ENCODE measurements around the gene INKA2. TPM values are rescaled to one million over a fixed set of nuclear protein-coding genes. Genes with fewer than 3 reads are reported as not detected.

Gene INKA2
- total RNA-seq, 4 donors from 2014 or later = 2.1 to 21.3 (median 6.6) TPM

DNA sequence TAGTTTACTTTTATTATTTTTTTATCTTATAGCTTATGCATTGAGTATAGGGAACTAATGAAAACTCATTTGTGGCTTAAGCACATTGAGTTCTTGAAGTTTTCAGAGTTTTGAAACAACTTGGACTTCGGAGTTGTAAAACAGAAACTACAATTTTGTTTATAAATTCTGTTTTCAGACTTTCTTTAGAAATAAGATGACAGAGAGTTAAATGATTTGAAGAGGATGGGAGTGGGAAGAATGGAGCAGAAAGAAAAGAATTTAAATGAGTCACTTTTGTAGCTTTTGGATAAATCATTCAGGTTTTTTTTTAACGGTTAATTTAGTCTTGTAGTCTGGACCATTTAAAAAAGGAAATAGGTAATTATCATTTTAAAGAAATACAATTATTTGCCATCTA, 32.3 kb downstream of the INKA2 start:
- DNase-seq (ENCODE audit: low spot score) (no peak), ATAC-seq (ENCODE audit: low FRiP score) (no peak)
- TF ChIP-seq CTCF (IDR thresholded peaks at IDR 0.05) = no peak

DNA sequence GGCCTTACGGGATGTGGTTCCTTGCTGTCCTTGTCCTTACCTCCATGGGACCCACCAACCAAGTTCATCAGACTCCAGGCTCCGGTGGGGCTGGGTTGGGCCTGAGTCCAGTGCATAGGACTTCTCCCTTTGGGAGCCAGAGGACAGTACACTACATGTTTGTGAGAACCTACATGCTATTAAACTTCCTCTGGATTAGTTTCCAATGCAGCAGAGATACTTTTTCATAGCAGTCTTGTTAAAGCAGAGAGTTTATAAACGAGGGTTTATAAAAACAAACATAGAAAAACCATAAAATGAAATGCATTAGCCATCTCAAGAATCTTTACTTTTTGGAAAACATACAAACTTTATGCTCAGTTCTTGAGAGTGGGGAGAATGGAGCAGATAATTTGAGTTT, 33.4 kb downstream of the INKA2 start:
- no peak for ATAC-seq (ENCODE audit: low FRiP score)
- DNase-seq (ENCODE audit: low spot score) = no peak
- no peak for TF ChIP-seq CTCF (IDR thresholded peaks at IDR 0.05)

DNA sequence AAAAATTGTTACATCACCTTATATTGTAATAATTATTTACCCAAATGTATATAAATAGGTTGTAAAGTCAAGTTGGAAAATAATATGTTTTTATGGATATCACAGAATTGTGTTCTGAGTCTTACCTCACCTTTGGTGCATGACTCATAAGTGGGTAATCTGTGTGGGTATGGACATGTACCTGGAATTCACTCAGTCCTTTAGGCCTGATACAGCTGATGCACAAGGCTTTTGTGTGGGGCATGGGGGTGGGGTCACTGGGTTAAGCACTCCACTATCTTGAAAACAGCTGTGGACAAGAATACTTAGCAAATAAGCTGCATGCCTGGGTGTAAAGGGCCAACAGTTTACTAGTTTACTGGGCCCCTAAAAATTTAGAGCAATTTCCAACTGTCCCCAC, 34.4 kb downstream of the INKA2 start:
- no peak for TF ChIP-seq CTCF (IDR thresholded peaks at IDR 0.05)
- DNase-seq (ENCODE audit: low spot score) (no peak), ATAC-seq (ENCODE audit: low FRiP score) (no peak)

- no peak for ATAC-seq (ENCODE audit: low FRiP score)
- TF ChIP-seq CTCF (IDR thresholded peaks at IDR 0.05) = no peak
- DNase-seq (ENCODE audit: low spot score) = no peak
Observed at GRCh38 chr1:111704240-111704639, 35.0 kb downstream of the INKA2 start.

DNA sequence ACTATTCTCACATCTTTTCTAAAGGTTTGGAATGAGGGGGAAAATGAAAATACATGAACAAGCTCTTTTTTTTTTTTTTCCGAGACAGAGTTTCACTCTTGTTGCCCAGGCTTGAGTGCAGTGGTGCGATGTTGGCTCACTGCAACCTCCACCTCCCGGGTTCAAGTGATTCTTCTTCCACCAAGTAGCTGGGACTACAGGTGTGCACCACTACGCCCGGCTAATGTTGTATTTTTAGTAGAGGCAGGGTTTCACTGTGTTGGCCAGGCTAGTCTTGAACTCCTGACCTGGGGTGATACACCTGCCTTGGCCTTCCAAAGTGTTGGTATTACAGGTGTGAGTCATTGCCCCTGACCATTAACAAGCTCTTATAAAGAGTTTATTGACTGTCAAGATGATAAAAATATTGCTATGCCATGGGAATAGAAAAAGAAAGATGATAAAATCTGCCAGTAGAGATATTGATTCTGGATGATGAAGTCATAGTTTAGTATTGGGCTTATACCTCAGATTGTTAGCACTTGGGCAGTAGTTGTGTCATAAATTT, 36.6 kb downstream of the INKA2 start:
- TF ChIP-seq CTCF (IDR thresholded peaks at IDR 0.05) = no peak
- DNase-seq (ENCODE audit: low spot score) = no peak
- no peak for ATAC-seq (ENCODE audit: low FRiP score)

DNA sequence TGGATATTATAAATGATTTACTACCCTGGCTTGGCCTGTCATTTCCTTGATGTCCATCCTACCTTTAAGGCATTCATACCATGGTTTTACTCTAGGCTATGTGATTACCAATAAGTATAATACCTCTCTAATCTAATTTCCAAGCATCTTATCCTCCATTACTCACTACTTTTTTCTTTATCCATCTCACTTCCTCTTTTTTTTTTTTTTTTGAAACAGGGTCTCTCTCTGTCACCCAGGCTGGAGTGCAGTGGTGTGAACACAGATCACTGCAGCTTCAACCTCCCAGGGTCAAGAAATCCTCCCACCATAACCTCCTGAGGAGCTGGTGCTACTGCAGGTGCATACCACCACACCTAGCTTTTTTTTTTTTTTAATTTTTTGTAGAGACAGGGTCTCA, 39.9 kb downstream of the INKA2 start:
- no peak for DNase-seq (ENCODE audit: low spot score)
- no peak for TF ChIP-seq CTCF (IDR thresholded peaks at IDR 0.05)
- ATAC-seq (ENCODE audit: low FRiP score) = no peak

DNA sequence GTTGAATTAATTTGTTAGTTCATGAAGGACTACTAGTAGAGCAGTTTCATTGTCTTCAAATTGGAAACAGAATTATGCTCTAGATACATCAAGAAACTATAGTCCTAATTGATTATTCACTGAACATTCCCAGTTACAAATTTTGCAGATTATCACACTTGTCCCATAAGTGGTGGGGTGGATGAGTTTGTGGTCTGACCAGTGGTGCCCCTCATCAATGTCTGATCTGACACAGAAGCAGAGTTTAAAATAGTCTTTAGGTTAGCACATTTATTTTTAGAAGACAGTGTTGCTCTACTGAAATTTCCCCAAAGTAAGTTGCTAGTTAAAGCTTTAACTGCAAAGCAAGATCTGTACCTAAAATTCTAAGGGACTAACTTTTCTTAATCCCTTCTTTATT, 42.9 kb downstream of the INKA2 start:
- ATAC-seq (ENCODE audit: low FRiP score) (no peak), DNase-seq (ENCODE audit: low spot score) (no peak)
- no peak for TF ChIP-seq CTCF (IDR thresholded peaks at IDR 0.05)

Data from omental fat pad (tissue), 4 donors.